Spinal cord (tissue), 10 donors: ENCODE measurements around the gene RGS7. TPM values are rescaled to one million over a fixed set of nuclear protein-coding genes. Genes with fewer than 3 reads are reported as not detected.

Experiments used
- DNase-seq, 6 donors: peaks; one replicate each; pipeline versions ENCODE4 v3.0.0 to v3.0.0-alpha.2; 2013 to 2015; ENCODE audit warnings: low spot score in 6 of 6, low read depth in 4 of 6
- H3K27ac ChIP-seq: one replicate; pipeline ENCODE4 v1.5.1; 2013; ENCODE audit warnings: low read depth, low read length, control low read depth
- H3K27me3 ChIP-seq: one replicate; pipeline ENCODE4 v1.6.1; 2013; ENCODE audit warnings: low read length; ENCODE audit not compliant: control insufficient read depth, insufficient read depth
- H3K36me3 ChIP-seq: one replicate; pipeline ENCODE4 v1.6.1; 2013; ENCODE audit warnings: low read length; ENCODE audit not compliant: control insufficient read depth, insufficient read depth
- H3K4me1 ChIP-seq: one replicate; pipeline ENCODE4 v1.6.1; 2013; ENCODE audit warnings: low read length; ENCODE audit not compliant: control insufficient read depth, insufficient read depth
- H3K4me3 ChIP-seq: one replicate; pipeline ENCODE4 v1.5.1; 2013; ENCODE audit warnings: low read depth, low read length, control low read depth
- H3K9me3 ChIP-seq: one replicate; pipeline ENCODE4 v1.6.1; 2013; ENCODE audit warnings: low read length; ENCODE audit not compliant: control insufficient read depth, insufficient read depth
- WGBS: methylation state at CpG from one replicate; pipeline ENCODE4 v1.1.5; 2013; ENCODE audit warnings: missing lambda C conversion rate; ENCODE audit not compliant: insufficient coverage; 5-methylcytosine and 5-hydroxymethylcytosine counted together
- polyA plus RNA-seq, 2 donors: library from polyadenylated mRNA; unstranded; fragments of 120-200 nt; gene quantifications; one replicate each; pipeline ENCODE4 v1.2.1, GENCODE V29; 2013; ENCODE audit not compliant: insufficient read length in 2 of 2
- total RNA-seq, 2 donors: library from RNA; depleted of rRNA in 1 of 2; stranded (reverse); fragments of 120-200 nt in 1 of 2; fragments of >200 nt in 1 of 2; gene quantifications; one replicate each; pipeline versions ENCODE4 v1.2.3 to v1.2.4, GENCODE V29; 2013 to 2014
- donor health status: healthy.

The RGS7 gene
- total and polyA plus RNA-seq, 4 donors = 9.5 to 44.1 (median 31.3) TPM

DNA sequence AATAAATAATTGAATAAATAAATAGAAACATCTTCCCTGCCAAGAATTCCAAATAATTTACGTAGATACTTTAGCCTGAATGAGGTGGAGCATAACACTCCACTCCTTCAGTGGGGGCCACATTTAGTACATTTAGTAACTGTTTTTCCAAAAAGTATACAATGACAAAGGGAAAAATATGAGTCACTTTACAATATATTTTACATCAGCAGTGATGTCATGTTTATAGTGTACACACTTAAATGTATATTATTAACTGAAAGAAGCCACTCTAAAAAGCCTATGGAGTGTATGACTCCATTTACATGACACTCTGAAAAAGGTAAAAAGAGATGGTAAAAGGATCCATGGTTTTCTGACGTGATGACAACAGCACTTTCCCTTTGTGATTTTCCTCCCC, 400.6 kb downstream of the RGS7 start:
- DNase-seq = no peak
- no CpG with 5 or more reads among the region's 2 CpGs for WGBS
- H3K9me3 ChIP-seq = no peaks in the 10 kb centered on the region
- no peak overlapping the region for H3K4me3 ChIP-seq
- no peaks in the 10 kb centered on the region for H3K4me1 ChIP-seq
- H3K36me3 ChIP-seq = no peaks in the 10 kb centered on the region
- no peak overlapping the region for H3K27ac ChIP-seq
- no peaks in the 10 kb centered on the region for H3K27me3 ChIP-seq

- Histone ChIP-seq H3K27me3 (no peaks in the 10 kb centered on the region), H3K4me1 (no peaks in the 10 kb centered on the region), H3K36me3 (no peaks in the 10 kb centered on the region), H3K9me3 (peaks cover 1% of the 10 kb centered on the region), H3K27ac (no peak overlapping the region), H3K4me3 (no peak overlapping the region)
- DNase-seq = no peak
- WGBS = 50% methylated on average over 2 of the region's 2 CpGs
Measured at GRCh38 chr1:240956020-240956419, 401.0 kb downstream of the RGS7 start.

- no peak for DNase-seq
- Histone ChIP-seq H3K4me3 (no peak overlapping the region), H3K36me3 (no peaks in the 10 kb centered on the region), H3K9me3 (peaks cover 3% of the 10 kb centered on the region), H3K4me1 (no peaks in the 10 kb centered on the region), H3K27me3 (no peaks in the 10 kb centered on the region), H3K27ac (no peak overlapping the region)
- over 99% methylated on average over 7 of the region's 9 CpGs for WGBS
Measured at GRCh38 chr1:240947438-240948224, 409.4 kb downstream of the RGS7 start.

GRCh38 chr1:240946926-240947325, 410.1 kb downstream of the RGS7 start:
- Histone ChIP-seq H3K27ac (no peak overlapping the region), H3K36me3 (no peaks in the 10 kb centered on the region), H3K4me1 (no peaks in the 10 kb centered on the region), H3K9me3 (peaks cover 3% of the 10 kb centered on the region), H3K27me3 (no peaks in the 10 kb centered on the region), H3K4me3 (no peak overlapping the region)
- WGBS = 100% methylated on average over 1 of the region's 2 CpGs
- peak in 1 of 6 donors; percentile 12 for DNase-seq

DNA sequence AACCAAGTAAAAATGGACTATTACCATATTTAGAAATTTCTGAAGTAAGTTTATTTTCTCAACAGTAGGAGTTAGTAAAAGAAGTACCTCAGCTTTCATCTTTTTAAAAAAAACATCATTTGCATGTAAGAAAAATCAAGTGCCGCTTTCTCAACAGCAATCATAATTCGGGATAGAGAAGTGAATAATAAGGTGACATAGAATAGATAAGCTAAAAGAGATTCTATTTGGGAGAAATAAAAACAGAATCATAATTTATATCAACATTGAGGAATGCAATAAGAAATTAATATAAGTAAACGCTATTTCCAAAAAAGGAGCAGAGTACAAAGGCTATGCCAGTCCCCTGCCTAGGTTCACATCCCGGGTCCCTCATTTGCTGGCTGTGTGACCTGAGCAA, 414.1 kb downstream of the RGS7 start:
- Histone ChIP-seq H3K9me3 (peaks cover 1% of the 10 kb centered on the region), H3K36me3 (no peaks in the 10 kb centered on the region), H3K27ac (no peak overlapping the region), H3K27me3 (no peaks in the 10 kb centered on the region), H3K4me3 (no peak overlapping the region), H3K4me1 (no peaks in the 10 kb centered on the region)
- DNase-seq = no peak
- WGBS = no CpG with 5 or more reads among the region's 4 CpGs

GRCh38 chr1:240941701-240942370, 415.2 kb downstream of the RGS7 start:
- Histone ChIP-seq H3K36me3 (no peaks in the 10 kb centered on the region), H3K4me3 (no peak overlapping the region), H3K9me3 (peaks cover 5% of the 10 kb centered on the region), H3K4me1 (no peaks in the 10 kb centered on the region), H3K27me3 (no peaks in the 10 kb centered on the region), H3K27ac (no peak overlapping the region)
- 60% methylated on average over 2 of the region's 12 CpGs for WGBS
- peak in 2 of 6 donors; percentile 34 to 42 for DNase-seq

DNA sequence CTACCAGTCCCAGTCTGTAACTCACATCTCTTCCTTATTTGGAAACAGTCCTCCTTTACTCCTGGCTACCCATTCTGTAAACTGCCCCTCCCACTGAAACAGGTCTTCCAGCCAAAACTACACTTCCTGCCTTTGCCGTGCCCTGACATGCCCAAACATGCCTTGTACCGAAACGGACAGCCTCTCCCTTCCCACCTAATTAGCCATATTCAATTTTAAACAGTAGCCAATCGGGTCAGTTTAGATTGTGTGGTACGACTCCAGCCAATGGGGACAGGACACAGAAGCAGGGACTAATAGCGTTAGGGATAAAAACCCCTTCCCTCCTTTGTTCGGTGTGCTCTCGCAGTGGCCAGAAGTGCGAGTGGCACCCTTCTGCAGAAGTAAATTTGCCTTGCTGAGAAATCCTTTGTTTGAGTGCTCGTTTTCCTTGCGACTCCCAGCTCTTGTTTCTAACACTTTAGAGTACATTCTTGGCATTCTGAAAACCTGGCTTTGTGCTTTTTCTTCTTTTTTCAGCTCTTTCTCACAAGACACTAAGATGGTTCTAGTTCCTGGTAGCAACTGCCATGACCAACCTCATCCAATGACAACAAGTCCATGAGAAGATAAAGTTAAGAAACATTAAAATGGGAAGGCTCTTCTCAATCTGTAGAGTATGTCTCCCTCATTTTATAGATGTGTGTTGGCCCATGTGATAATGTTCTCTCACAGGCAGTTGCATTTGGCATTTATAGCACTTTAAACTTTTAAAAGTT, 419.9 kb downstream of the RGS7 start:
- no peak for DNase-seq
- no peaks in the 10 kb centered on the region for H3K27me3 ChIP-seq
- no peaks in the 10 kb centered on the region for H3K4me1 ChIP-seq
- no peak overlapping the region for H3K27ac ChIP-seq
- peaks cover 5% of the 10 kb centered on the region for H3K9me3 ChIP-seq
- H3K36me3 ChIP-seq = no peaks in the 10 kb centered on the region
- H3K4me3 ChIP-seq = no peak overlapping the region
- WGBS = 99% methylated on average over 11 of the region's 11 CpGs

DNA sequence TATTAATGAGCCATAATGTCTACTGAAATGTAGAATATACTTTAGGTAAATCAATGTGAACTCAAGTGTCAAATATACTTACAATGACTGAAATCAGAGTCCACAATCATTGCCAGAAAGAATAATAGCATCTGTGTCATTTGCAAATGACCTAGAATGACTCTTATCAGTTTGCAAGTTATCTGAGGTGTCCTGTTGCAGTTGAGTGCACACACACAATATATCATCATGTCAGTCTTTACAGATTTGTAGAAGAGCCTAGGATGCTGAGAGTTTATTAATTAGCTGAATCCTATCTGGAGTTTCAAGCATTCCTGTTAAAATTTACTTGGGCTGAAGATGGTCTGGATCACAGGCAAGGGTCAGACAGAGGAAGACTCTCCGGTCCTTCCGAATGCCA, 421.1 kb downstream of the RGS7 start:
- no CpG with 5 or more reads among the region's 2 CpGs for WGBS
- Histone ChIP-seq H3K27ac (no peak overlapping the region), H3K4me1 (no peaks in the 10 kb centered on the region)

GRCh38 chr1:240931031-240931430, 426.0 kb downstream of the RGS7 start:
- WGBS = no CpG with 5 or more reads among the region's 4 CpGs
- DNase-seq = no peak
- no peak overlapping the region for H3K27ac ChIP-seq
- no peaks in the 10 kb centered on the region for H3K9me3 ChIP-seq
- no peak overlapping the region for H3K4me3 ChIP-seq
- no peaks in the 10 kb centered on the region for H3K4me1 ChIP-seq
- no peaks in the 10 kb centered on the region for H3K36me3 ChIP-seq
- H3K27me3 ChIP-seq = no peaks in the 10 kb centered on the region

More for the DNA sequence above, 421.1 kb downstream of the RGS7 start:
- Histone ChIP-seq H3K27me3 (no peaks in the 10 kb centered on the region), H3K36me3 (no peaks in the 10 kb centered on the region), H3K9me3 (peaks cover 5% of the 10 kb centered on the region), H3K4me3 (no peak overlapping the region)
- no peak for DNase-seq
